Measurements from ENCODE around the gene DMAC2L. TPM values are rescaled to one million over a fixed set of nuclear protein-coding genes. Genes with fewer than 3 reads are reported as not detected.
"Not testable (repeated sequence)": the region's sequence is repeated elsewhere in the genome, so short reads cannot be mapped to it uniquely, and the experiment has no call there.

Gene DMAC2L
- total RNA-seq, 1 donor from 2014 or later, result 22.7 TPM

DNA sequence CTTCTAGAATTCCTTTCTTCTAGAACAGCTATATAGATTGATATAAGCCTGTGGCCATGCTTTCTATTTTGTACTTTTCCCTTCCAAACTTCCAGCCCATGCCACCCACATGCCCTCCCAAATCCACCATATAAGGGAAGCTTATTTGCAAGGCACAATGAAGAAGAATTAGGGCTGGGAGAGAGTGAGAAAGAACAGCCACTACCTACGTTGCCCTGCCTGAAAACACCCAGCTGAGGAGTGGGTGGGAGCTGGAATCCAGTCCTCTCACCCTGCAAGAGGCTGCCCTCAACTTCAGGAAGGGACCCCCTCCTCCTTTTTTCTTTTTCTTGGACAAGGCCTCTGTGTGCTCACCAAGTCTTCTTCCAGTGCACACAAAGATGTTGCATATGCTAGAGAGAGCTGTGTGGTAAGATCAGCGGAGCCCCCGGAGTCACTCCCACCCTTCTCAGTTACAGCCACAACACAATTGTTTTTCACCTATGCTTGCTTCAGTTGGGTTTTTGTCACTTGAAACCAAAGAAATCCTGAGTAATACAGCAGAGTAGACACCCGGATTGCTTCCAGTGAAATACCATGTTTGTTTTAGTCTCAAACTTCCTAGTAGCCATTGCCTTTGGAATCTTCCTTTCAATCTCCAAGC, 45.8 kb downstream of the DMAC2L start:
- Mint-ChIP-seq H3K36me3 (ENCODE audit: unreplicated experiment) (peaks cover 5% of the 10 kb centered on the region), H3K9me3 (ENCODE audit: unreplicated experiment) (peaks cover 3% of the 10 kb centered on the region), H3K4me3 (ENCODE audit: unreplicated experiment) (no peak overlapping the region), H3K4me1 (ENCODE audit: low read depth, unreplicated experiment) (no peaks in the 10 kb centered on the region), H3K27me3 (ENCODE audit: unreplicated experiment) (peaks cover 2% of the 10 kb centered on the region), H3K27ac (ENCODE audit: unreplicated experiment) (no peak overlapping the region)
- TF ChIP-seq, protein P1, sequence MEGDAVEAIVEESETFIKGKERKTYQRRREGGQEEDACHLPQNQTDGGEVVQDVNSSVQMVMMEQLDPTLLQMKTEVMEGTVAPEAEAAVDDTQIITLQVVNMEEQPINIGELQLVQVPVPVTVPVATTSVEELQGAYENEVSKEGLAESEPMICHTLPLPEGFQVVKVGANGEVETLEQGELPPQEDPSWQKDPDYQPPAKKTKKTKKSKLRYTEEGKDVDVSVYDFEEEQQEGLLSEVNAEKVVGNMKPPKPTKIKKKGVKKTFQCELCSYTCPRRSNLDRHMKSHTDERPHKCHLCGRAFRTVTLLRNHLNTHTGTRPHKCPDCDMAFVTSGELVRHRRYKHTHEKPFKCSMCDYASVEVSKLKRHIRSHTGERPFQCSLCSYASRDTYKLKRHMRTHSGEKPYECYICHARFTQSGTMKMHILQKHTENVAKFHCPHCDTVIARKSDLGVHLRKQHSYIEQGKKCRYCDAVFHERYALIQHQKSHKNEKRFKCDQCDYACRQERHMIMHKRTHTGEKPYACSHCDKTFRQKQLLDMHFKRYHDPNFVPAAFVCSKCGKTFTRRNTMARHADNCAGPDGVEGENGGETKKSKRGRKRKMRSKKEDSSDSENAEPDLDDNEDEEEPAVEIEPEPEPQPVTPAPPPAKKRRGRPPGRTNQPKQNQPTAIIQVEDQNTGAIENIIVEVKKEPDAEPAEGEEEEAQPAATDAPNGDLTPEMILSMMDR (IDR thresholded peaks at IDR 0.05; ENCODE audit: partially characterized antibody, unreplicated experiment), result no peak
- no peak for DNase-seq

DNA sequence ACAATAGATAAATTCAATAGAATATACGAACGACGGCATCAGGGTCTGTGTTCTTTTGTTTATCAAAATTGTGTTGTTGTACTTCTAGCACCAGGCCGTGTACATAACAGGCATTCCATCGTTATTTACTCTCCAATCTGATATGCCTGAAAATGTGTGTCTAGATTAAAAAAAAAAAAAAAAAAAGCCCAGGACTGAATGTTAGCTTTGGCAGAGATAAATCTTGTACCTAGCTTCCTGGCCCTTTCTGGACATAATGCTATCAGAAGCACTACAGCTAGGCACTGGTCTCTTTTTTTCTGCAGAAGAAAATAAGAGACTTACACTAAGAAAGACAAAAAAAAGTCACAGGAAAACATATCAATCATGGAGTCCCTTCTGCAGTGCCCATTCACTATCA, 47.5 kb downstream of the DMAC2L start:
- Mint-ChIP-seq H3K4me1 (ENCODE audit: low read depth, unreplicated experiment) (no peaks in the 10 kb centered on the region), H3K9me3 (ENCODE audit: unreplicated experiment) (peaks cover 6% of the 10 kb centered on the region), H3K4me3 (ENCODE audit: unreplicated experiment) (no peak overlapping the region), H3K27me3 (ENCODE audit: unreplicated experiment) (peaks cover 2% of the 10 kb centered on the region), H3K27ac (ENCODE audit: unreplicated experiment) (no peak overlapping the region), H3K36me3 (ENCODE audit: unreplicated experiment) (peaks cover 9% of the 10 kb centered on the region)
- TF ChIP-seq, protein P1 (IDR thresholded peaks at IDR 0.05; ENCODE audit: partially characterized antibody, unreplicated experiment), result no peak
- DNase-seq, result no peak

DNA sequence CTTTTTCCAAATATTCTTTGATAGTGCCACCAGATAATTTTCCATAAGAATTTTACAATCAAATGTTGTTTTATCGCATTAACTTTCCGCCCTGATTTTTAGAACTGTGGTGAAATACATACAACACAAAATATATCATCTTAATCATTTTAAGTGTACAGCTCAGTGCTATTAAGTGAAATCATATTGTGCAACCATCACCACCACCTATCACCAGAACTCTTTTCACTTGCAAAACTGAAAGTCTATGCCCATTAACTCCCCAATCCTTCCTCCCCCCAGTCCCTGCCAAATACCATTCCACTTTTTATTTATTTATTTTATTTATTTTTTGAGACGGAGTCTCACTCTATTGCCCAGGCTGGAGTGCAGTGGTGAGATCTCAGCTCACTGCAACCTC, 48.0 kb downstream of the DMAC2L start:
- H3K4me1 Mint-ChIP-seq (ENCODE audit: low read depth, unreplicated experiment), result no peaks in the 10 kb centered on the region

DNA sequence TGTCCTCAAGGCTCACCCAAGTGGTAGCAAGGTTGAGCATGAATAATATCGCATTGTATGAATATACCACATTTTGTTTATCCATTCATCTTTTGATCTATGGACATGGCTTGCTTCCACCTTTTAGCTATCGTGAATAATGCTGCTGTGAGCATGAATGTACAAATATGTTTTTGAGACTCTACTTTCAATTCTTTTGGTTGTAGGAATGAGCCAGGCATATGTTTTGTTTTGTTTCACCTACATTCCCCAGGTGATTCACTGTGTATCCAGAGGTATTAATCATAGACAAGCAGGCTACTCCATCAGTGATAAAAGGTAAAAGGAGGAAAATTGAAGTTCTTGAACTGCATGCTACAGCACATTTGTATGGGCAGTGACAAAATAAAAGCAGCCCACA, 48.7 kb downstream of the DMAC2L start:
- DNase-seq, result no peak
- H3K4me1 Mint-ChIP-seq (ENCODE audit: low read depth, unreplicated experiment), result no peaks in the 10 kb centered on the region
- H3K27ac Mint-ChIP-seq (ENCODE audit: unreplicated experiment), result no peak overlapping the region
- peaks cover 6% of the 10 kb centered on the region for H3K9me3 Mint-ChIP-seq (ENCODE audit: unreplicated experiment)
- H3K4me3 Mint-ChIP-seq (ENCODE audit: unreplicated experiment), result no peak overlapping the region
- peaks cover 2% of the 10 kb centered on the region for H3K27me3 Mint-ChIP-seq (ENCODE audit: unreplicated experiment)
- H3K36me3 Mint-ChIP-seq (ENCODE audit: unreplicated experiment), result peaks cover 9% of the 10 kb centered on the region
- TF ChIP-seq, protein P1 (IDR thresholded peaks at IDR 0.05; ENCODE audit: partially characterized antibody, unreplicated experiment), result no peak

More for the DNA sequence above, 48.0 kb downstream of the DMAC2L start:
- H3K4me3 Mint-ChIP-seq (ENCODE audit: unreplicated experiment), result no peak overlapping the region
- peaks cover 6% of the 10 kb centered on the region for H3K9me3 Mint-ChIP-seq (ENCODE audit: unreplicated experiment)
- peaks cover 9% of the 10 kb centered on the region for H3K36me3 Mint-ChIP-seq (ENCODE audit: unreplicated experiment)
- TF ChIP-seq, protein P1 (IDR thresholded peaks at IDR 0.05; ENCODE audit: partially characterized antibody, unreplicated experiment), result no peak
- peaks cover 2% of the 10 kb centered on the region for H3K27me3 Mint-ChIP-seq (ENCODE audit: unreplicated experiment)
- H3K27ac Mint-ChIP-seq (ENCODE audit: unreplicated experiment), result no peak overlapping the region
- no peak for DNase-seq

DNA sequence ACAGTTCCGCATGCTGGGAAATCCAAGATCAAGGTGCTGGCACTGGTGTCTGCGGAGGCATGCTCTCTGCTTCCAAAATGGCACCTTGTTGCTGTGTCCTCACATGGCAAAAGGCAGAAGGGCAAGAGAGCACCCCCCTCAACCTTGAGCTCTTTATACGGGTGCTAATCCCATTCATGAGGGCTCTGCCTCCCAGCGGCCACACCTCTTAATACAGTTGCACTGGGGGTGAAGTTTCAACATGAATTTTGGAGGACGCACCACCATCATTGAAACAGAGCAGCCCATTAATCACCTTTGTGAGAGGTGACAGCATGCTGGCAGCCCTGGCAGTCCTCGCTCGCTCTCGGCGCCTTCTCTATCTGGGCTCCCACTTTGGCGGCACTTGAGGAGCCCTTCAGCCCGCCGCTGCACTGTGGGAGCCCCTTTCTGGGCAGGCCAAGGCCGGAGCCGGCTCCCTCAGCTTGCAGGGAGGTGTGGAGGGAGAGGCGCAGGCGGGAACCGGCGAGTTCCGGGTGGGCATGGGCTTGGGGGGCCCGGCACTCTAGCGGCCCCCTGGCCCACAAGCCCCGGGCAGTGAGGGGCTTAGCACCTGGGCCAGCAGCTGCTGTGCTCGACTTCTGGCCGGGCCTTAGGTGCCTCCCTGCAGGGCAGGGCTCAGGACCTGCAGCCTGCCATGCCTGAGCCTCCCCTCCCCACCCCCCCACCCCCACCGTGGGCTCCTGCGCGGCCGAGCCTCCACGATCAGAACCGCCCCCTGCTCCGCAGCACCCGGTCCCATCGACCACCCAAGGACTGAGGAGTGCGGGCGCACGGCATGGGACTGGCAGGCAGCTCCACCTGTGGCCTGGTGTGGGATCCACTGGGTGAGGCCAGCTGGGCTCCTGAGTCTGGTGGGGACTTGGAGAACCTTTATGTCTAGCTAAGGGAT, 49.6 kb downstream of the DMAC2L start:
- H3K27ac Mint-ChIP-seq (ENCODE audit: unreplicated experiment); H3K9me3 Mint-ChIP-seq (ENCODE audit: unreplicated experiment): not testable (repeated sequence)

More for the DNA sequence above, 49.6 kb downstream of the DMAC2L start:
- H3K27me3 Mint-ChIP-seq (ENCODE audit: unreplicated experiment); DNase-seq; H3K4me3 Mint-ChIP-seq (ENCODE audit: unreplicated experiment); H3K4me1 Mint-ChIP-seq (ENCODE audit: low read depth, unreplicated experiment): not testable (repeated sequence)
- H3K36me3 Mint-ChIP-seq (ENCODE audit: unreplicated experiment), result peaks cover 12% of the 10 kb centered on the region

Measured in glutamatergic neuron (in vitro differentiated cells).